CD4-positive, alpha-beta T cell treated with Interleukin-17A for 4 hours (primary cell): Measurements from ENCODE around the gene CCDC188.

Experiments used
- DNase-seq: peaks from one replicate; pipeline ENCODE4 v3.0.0-alpha.2; 2020; ENCODE audit warnings: mixed read lengths

CCDC188 gene

GRCh38 chr22:20101638-20102037, 49.2 kb downstream of the CCDC188 start:
- DNase-seq, result no peak

DNA sequence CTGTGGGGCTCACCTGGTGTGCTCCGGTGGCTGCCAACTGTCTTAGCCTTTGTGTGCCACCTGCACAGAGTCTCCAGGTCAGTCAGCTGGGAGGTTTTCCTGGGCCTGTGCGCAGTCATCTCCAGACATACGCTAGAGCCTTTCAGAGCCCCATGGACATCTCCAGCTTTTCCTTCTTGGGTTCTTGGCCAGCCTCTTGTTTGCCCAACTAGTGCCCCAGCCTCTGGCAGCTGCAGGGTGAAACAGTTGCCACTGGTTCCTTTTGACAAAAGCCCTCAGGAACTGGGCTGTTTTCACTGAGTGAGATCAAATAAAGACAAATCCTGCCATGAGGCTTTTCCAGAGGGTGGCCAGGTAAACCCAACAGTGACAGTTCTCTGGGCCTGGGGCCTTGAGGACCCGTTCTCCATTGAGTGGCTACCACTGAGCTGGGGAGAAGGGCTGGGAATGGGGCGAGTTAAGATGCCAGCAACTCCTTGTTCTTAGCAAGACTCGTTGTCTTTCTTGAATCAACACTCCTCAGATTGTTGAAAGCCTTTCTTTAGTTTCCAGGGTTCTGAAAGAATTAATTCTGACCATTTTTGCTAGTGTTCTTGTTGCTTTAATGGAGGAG, 51.6 kb downstream of the CCDC188 start:
- no peak for DNase-seq
